PC-9 (cell line): ENCODE data around the gene ENTREP3.

ENCODE experiments used
- CTCF ChIP-seq: fragments of 200-600 bp; sonication (generic); conservative IDR thresholded peaks from 2 replicates; pipeline ENCODE4 v1.6.1; 2017; ENCODE audit warnings: mixed run types, antibody characterized with exemption, mild to moderate bottlenecking, moderate library complexity
- EZH2 ChIP-seq: fragments of 200-600 bp; sonication (generic); IDR thresholded peaks from 2 replicates; pipeline ENCODE4 v1.8.0; 2017; ENCODE audit warnings: antibody characterized with exemption, low read depth

- no peak for TF ChIP-seq CTCF
- TF ChIP-seq EZH2 = no peak
Observed at GRCh38 chr1:155286544-155286943, 31.3 kb upstream of the ENTREP3 start.
